WTC11 (cell line): ENCODE results near the gene PLIN5. TPM values are rescaled to one million over a fixed set of nuclear protein-coding genes. Genes with fewer than 3 reads are reported as not detected.

ENCODE experiments used
- ATAC-seq: fragments of 200-7000 bp; cut with Tn5 transposase; 2 replicates; pipeline ENCODE4 v1.10.0; 2021; ENCODE audit warnings: mild to moderate bottlenecking, moderate library complexity
- CTCF ChIA-PET: fragments of 300-600 bp; sonication (Branson Sonifier 250); formaldehyde crosslinking; loops from one replicate; lab custom pipeline; 2021; ENCODE audit warnings: antibody characterized with exemption; lab: Charles Lee
- POLR2A ChIA-PET: fragments of 350-600 bp; sonication (Branson Sonifier 250); formaldehyde crosslinking; loops from one replicate; lab custom pipeline; 2021; ENCODE audit warnings: antibody characterized with exemption; lab: Charles Lee
- DNase-seq: peaks from one replicate; pipeline ENCODE4 v3.0.0; 2021; ENCODE audit warnings: low spot score
- H3K27ac Mint-ChIP-seq: 2 replicates; pipeline ENCODE4 v1.8.0; 2021; ENCODE audit warnings: mixed read lengths
- H3K27me3 Mint-ChIP-seq: 2 replicates; pipeline ENCODE4 v1.8.0; 2021; ENCODE audit warnings: low read depth, mild to moderate bottlenecking, moderate library complexity, mixed read lengths
- H3K36me3 Mint-ChIP-seq: 2 replicates; pipeline ENCODE4 v1.8.0; 2021; ENCODE audit warnings: mixed read lengths
- H3K4me1 Mint-ChIP-seq: 2 replicates; pipeline ENCODE4 v1.8.0; 2022; ENCODE audit warnings: mixed read lengths
- H3K4me3 Mint-ChIP-seq: 2 replicates; pipeline ENCODE4 v1.8.0; 2021; ENCODE audit warnings: mild to moderate bottlenecking, moderate library complexity, mixed read lengths
- H3K9me3 Mint-ChIP-seq: 2 replicates; pipeline ENCODE4 v1.8.0; 2021; ENCODE audit warnings: mixed read lengths
- ARID4B ChIP-seq: sonication (generic); formaldehyde crosslinking; IDR thresholded peaks from 2 replicates; pipeline ENCODE4 v1.8.0; 2023; ENCODE audit warnings: missing genetic modification reagents, mild to moderate bottlenecking, borderline replicate concordance
- CBFB ChIP-seq: sonication (generic); formaldehyde crosslinking; IDR thresholded peaks from 2 replicates; pipeline ENCODE4 v1.8.1; 2022; ENCODE audit warnings: mild to moderate bottlenecking, low read depth, missing genetic modification reagents
- FOXP1 ChIP-seq: sonication (generic); formaldehyde crosslinking; IDR thresholded peaks from 2 replicates; pipeline ENCODE4 v1.8.0; 2022; ENCODE audit warnings: missing genetic modification reagents, mild to moderate bottlenecking, moderate library complexity, borderline replicate concordance
- HMGA2 ChIP-seq: fragments of 250-450 bp; sonication (Bioruptor Pico); IDR thresholded peaks from 2 replicates; pipeline ENCODE4 v1.4.0; 2021; ENCODE audit warnings: mild to moderate bottlenecking, moderate library complexity
- MAX ChIP-seq: sonication (generic); formaldehyde crosslinking; IDR thresholded peaks from 2 replicates; pipeline ENCODE4 v1.8.0; 2022; ENCODE audit warnings: mild to moderate bottlenecking, missing genetic modification reagents
- PRDM15 ChIP-seq: sonication (generic); formaldehyde crosslinking; IDR thresholded peaks from 2 replicates; pipeline ENCODE4 v1.8.0; 2022; ENCODE audit warnings: missing genetic modification reagents
- SOX15 ChIP-seq: fragments of 250-450 bp; sonication (Bioruptor Pico); IDR thresholded peaks from 2 replicates; pipeline ENCODE4 v1.9.0; 2021; ENCODE audit warnings: mild to moderate bottlenecking
- SP1 ChIP-seq: sonication (generic); formaldehyde crosslinking; conservative IDR thresholded peaks from 2 replicates; pipeline ENCODE4 v1.8.1; 2022; ENCODE audit warnings: missing genetic modification reagents
- TCF7 ChIP-seq: sonication (generic); formaldehyde crosslinking; IDR thresholded peaks from 2 replicates; pipeline ENCODE4 v1.8.0; 2022; ENCODE audit warnings: mild to moderate bottlenecking, low read depth, missing genetic modification reagents, moderate library complexity
- USF2 ChIP-seq: sonication (generic); formaldehyde crosslinking; IDR thresholded peaks from 2 replicates; pipeline ENCODE4 v1.8.1; 2023; ENCODE audit warnings: mild to moderate bottlenecking, missing genetic modification reagents, moderate library complexity
- ZNF263 ChIP-seq: sonication (generic); formaldehyde crosslinking; IDR thresholded peaks from 2 replicates; pipeline ENCODE4 v1.8.1; 2022; ENCODE audit warnings: low read depth, mild to moderate bottlenecking, moderate library complexity, missing genetic modification reagents
- ZNF396 ChIP-seq: fragments of 250-450 bp; sonication (Bioruptor Pico); IDR thresholded peaks from 2 replicates; pipeline ENCODE4 v1.8.0; 2021; ENCODE audit warnings: mild to moderate bottlenecking, moderate library complexity, borderline replicate concordance
- ZNF416 ChIP-seq: fragments of 250-450 bp; sonication (Bioruptor Pico); IDR thresholded peaks from 2 replicates; pipeline ENCODE4 v1.9.0; 2021; ENCODE audit warnings: mild to moderate bottlenecking, inconsistent platforms
- ZNF423 ChIP-seq: fragments of 250-450 bp; sonication (Bioruptor Pico); IDR thresholded peaks from 2 replicates; pipeline ENCODE4 v2.1.2; 2022; ENCODE audit warnings: mild to moderate bottlenecking, moderate library complexity
- total RNA-seq: library from RNA; stranded (reverse); gene quantifications from 3 replicates; pipeline ENCODE4 v1.2.3, GENCODE V29; 2021
- TF ChIP-seq, protein P1 (sequence below): fragments of 200-600 bp; IDR thresholded peaks from 2 replicates; pipeline ENCODE4 v1.8.0; 2022; ENCODE audit warnings: antibody characterized with exemption
- TF ChIP-seq, protein P2 (sequence below): fragments of 250-450 bp; sonication (Bioruptor Pico); IDR thresholded peaks from 2 replicates; pipeline ENCODE4 v1.9.0; 2021; ENCODE audit warnings: mild to moderate bottlenecking

PLIN5 gene
- total RNA-seq, 1 experiment from 2014 or later = 3.9 TPM

- DNase-seq = peak; percentile 76
- CTCF ChIA-PET = interaction anchor here (0.5 to 5.9 kb wide), 61 partner anchors 8 to 465 kb away, joined by 3 to 285 read pairs (median 4); partner anchors contain the start of genes CHAF1A, FEM1A, HDGFL2 and LRG1
- no peak for TF ChIP-seq SOX15 (CRISPR knock-in tag)
- TF ChIP-seq CBFB = no peak
- peak; percentile 73; the same call in 1 of the 2 replicates for TF ChIP-seq TCF7 (CRISPR knock-in tag)
- no peak for TF ChIP-seq HMGA2
- no peak for TF ChIP-seq ZNF396 (CRISPR knock-in tag)
- TF ChIP-seq FOXP1 (CRISPR knock-in tag) = peak; percentile 70; the same call in 1 of the 2 replicates
- no peak for TF ChIP-seq MAX (CRISPR knock-in tag)
- 0 out of 2 replicates have a peak, but pooled peaks have one; percentile 39 for TF ChIP-seq SP1 (CRISPR knock-in tag)
- peak; percentile 55; the same call in 1 of the 2 replicates for TF ChIP-seq PRDM15 (CRISPR knock-in tag)
- no peak for TF ChIP-seq ZNF263 (CRISPR knock-in tag)
- TF ChIP-seq USF2 = no peak
- TF ChIP-seq ZNF423 (CRISPR knock-in tag) = no peak
- no peak for TF ChIP-seq ZNF416 (CRISPR knock-in tag)
- TF ChIP-seq, protein P1, sequence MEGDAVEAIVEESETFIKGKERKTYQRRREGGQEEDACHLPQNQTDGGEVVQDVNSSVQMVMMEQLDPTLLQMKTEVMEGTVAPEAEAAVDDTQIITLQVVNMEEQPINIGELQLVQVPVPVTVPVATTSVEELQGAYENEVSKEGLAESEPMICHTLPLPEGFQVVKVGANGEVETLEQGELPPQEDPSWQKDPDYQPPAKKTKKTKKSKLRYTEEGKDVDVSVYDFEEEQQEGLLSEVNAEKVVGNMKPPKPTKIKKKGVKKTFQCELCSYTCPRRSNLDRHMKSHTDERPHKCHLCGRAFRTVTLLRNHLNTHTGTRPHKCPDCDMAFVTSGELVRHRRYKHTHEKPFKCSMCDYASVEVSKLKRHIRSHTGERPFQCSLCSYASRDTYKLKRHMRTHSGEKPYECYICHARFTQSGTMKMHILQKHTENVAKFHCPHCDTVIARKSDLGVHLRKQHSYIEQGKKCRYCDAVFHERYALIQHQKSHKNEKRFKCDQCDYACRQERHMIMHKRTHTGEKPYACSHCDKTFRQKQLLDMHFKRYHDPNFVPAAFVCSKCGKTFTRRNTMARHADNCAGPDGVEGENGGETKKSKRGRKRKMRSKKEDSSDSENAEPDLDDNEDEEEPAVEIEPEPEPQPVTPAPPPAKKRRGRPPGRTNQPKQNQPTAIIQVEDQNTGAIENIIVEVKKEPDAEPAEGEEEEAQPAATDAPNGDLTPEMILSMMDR = peak; percentile 80
- TF ChIP-seq, protein P2, sequence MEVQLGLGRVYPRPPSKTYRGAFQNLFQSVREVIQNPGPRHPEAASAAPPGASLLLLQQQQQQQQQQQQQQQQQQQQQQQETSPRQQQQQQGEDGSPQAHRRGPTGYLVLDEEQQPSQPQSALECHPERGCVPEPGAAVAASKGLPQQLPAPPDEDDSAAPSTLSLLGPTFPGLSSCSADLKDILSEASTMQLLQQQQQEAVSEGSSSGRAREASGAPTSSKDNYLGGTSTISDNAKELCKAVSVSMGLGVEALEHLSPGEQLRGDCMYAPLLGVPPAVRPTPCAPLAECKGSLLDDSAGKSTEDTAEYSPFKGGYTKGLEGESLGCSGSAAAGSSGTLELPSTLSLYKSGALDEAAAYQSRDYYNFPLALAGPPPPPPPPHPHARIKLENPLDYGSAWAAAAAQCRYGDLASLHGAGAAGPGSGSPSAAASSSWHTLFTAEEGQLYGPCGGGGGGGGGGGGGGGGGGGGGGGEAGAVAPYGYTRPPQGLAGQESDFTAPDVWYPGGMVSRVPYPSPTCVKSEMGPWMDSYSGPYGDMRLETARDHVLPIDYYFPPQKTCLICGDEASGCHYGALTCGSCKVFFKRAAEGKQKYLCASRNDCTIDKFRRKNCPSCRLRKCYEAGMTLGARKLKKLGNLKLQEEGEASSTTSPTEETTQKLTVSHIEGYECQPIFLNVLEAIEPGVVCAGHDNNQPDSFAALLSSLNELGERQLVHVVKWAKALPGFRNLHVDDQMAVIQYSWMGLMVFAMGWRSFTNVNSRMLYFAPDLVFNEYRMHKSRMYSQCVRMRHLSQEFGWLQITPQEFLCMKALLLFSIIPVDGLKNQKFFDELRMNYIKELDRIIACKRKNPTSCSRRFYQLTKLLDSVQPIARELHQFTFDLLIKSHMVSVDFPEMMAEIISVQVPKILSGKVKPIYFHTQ (CRISPR knock-in tag) = no peak
- TF ChIP-seq ARID4B = no peak
- TF ChIP-seq, all 79 proteins: peak for 5
- ATAC-seq = 0 out of 2 replicates have a peak, but pooled peaks have one; percentile 31
- H3K9me3 Mint-ChIP-seq = no peaks in the 10 kb centered on the region
- H3K27me3 Mint-ChIP-seq = peaks cover 47% of the 10 kb centered on the region
- POLR2A ChIA-PET = no interaction called here
- H3K36me3 Mint-ChIP-seq = no peaks in the 10 kb centered on the region
- no peak overlapping the region for H3K27ac Mint-ChIP-seq
- no peaks in the 10 kb centered on the region for H3K4me1 Mint-ChIP-seq
- no peak overlapping the region for H3K4me3 Mint-ChIP-seq
These were observed 11.5 kb downstream of the PLIN5 start for GRCh38 chr19:4523306-4524110.
